Measurements from ENCODE around the gene PFAS.

DNA sequence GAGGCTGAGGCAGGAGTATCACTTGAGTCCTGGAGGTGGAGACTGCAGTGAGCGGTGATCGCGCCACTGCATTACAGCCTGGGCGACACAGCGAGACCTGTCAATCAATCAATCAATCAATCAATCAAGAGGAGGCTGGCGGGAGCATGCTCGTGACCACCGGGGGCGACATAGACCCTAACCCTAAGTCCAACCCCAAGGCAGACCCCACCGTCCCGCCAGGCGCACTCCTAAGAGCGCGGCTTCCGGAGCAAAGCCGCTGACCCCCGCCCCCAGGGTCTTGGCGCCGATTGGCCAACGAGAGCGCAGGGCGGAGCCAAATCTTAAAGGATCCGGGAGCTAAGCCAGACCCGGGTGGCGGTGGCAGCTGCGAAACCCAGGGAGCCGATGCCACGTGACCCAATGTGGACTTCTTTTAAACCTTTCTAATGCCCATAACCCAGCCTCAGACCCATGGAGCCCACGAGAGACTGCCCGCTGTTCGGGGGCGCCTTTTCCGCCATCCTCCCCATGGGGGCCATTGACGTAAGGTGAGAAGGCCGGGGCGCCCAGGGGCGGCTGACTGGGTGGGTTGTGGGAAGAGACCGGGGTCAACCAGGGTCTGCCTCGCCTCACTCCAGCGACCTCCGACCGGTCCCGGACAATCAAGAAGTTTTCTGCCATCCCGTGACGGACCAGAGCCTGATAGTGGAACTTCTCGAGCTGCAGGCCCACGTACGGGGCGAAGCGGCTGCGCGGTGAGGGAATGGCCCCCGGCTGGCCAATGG, 39.4 kb downstream of the PFAS start, which contains the start of gene RANGRF:
- peak; percentile 92 to 94 (median 94) for TF ChIP-seq POLR2AphosphoS5 (IDR thresholded peaks at IDR 0.05)
- TF ChIP-seq, protein P1, sequence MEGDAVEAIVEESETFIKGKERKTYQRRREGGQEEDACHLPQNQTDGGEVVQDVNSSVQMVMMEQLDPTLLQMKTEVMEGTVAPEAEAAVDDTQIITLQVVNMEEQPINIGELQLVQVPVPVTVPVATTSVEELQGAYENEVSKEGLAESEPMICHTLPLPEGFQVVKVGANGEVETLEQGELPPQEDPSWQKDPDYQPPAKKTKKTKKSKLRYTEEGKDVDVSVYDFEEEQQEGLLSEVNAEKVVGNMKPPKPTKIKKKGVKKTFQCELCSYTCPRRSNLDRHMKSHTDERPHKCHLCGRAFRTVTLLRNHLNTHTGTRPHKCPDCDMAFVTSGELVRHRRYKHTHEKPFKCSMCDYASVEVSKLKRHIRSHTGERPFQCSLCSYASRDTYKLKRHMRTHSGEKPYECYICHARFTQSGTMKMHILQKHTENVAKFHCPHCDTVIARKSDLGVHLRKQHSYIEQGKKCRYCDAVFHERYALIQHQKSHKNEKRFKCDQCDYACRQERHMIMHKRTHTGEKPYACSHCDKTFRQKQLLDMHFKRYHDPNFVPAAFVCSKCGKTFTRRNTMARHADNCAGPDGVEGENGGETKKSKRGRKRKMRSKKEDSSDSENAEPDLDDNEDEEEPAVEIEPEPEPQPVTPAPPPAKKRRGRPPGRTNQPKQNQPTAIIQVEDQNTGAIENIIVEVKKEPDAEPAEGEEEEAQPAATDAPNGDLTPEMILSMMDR (IDR thresholded peaks at IDR 0.05 in 8 of 11, conservative IDR thresholded peaks at IDR 0.05 in 3 of 11): no peak
